ENCODE data around the gene MOB2. TPM values are rescaled to one million over a fixed set of nuclear protein-coding genes. Genes with fewer than 3 reads are reported as not detected.

MOB2 gene
- total RNA-seq, result 22.6 and 27.5 TPM in 2 replicates

- no peaks in the 10 kb centered on the region for H3K27me3 Mint-ChIP-seq (ENCODE audit: insufficient read depth)
- H3K27ac Mint-ChIP-seq, result no peak within 1 kb of the TSS
- H3K4me1 Mint-ChIP-seq (ENCODE audit: low read depth), result no peaks in the 10 kb centered on the region
- H3K4me3 Mint-ChIP-seq, result no peak within 1 kb of the TSS
- no peak for DNase-seq (ENCODE audit: low spot score)
- no peaks in the 10 kb centered on the region for H3K36me3 Mint-ChIP-seq (ENCODE audit: low read depth)
- H3K9me3 Mint-ChIP-seq, result no peaks in the 10 kb centered on the region
- intact Hi-C loops (cut with micrococcal nuclease), result no loop called here
Observed at GRCh38 chr11:1486054-1486825, at the start of gene MOB2. Gene MOB2 (minus strand): TSS chr11:1486779. CDS start chr11:1486556, 223 bp downstream.

- Mint-ChIP-seq H3K4me3 (no peak overlapping the region), H3K9me3 (no peaks in the 10 kb centered on the region), H3K27me3 (ENCODE audit: insufficient read depth) (no peaks in the 10 kb centered on the region), H3K4me1 (ENCODE audit: low read depth) (no peaks in the 10 kb centered on the region), H3K36me3 (ENCODE audit: low read depth) (peaks cover 9% of the 10 kb centered on the region), H3K27ac (no peak overlapping the region)
- intact Hi-C loops (cut with micrococcal nuclease), result no loop called here
- DNase-seq (ENCODE audit: low spot score), result no peak
Observed at GRCh38 chr11:1534682-1535081, 48.1 kb upstream of the MOB2 start.

- Mint-ChIP-seq H3K27ac (no peak overlapping the region), H3K4me3 (no peak overlapping the region), H3K27me3 (ENCODE audit: insufficient read depth) (no peaks in the 10 kb centered on the region), H3K9me3 (no peaks in the 10 kb centered on the region), H3K36me3 (ENCODE audit: low read depth) (peaks cover 9% of the 10 kb centered on the region), H3K4me1 (ENCODE audit: low read depth) (no peaks in the 10 kb centered on the region)
- intact Hi-C loops (cut with micrococcal nuclease), result no loop called here
- no peak for DNase-seq (ENCODE audit: low spot score)
Observed at GRCh38 chr11:1534171-1534570, 47.6 kb upstream of the MOB2 start.

- H3K4me1 Mint-ChIP-seq (ENCODE audit: low read depth), result no peaks in the 10 kb centered on the region
- no peak for DNase-seq (ENCODE audit: low spot score)
Observed at GRCh38 chr11:1533342-1533725, 46.8 kb upstream of the MOB2 start.

GRCh38 chr11:1532606-1533341 is 46.2 kb upstream of the MOB2 start:
- no peak overlapping the region for H3K27ac Mint-ChIP-seq
- no peak overlapping the region for H3K4me3 Mint-ChIP-seq

More at GRCh38 chr11:1533342-1533725, 46.8 kb upstream of the MOB2 start:
- Mint-ChIP-seq H3K27me3 (ENCODE audit: insufficient read depth) (no peaks in the 10 kb centered on the region), H3K36me3 (ENCODE audit: low read depth) (peaks cover 9% of the 10 kb centered on the region), H3K27ac (no peak overlapping the region), H3K9me3 (no peaks in the 10 kb centered on the region), H3K4me3 (no peak overlapping the region)
- intact Hi-C loops (cut with micrococcal nuclease), result no loop called here

GRCh38 chr11:1532014-1532586 is 45.5 kb upstream of the MOB2 start:
- Mint-ChIP-seq H3K4me1 (ENCODE audit: low read depth) (no peaks in the 10 kb centered on the region), H3K27ac (no peak overlapping the region), H3K4me3 (no peak overlapping the region), H3K27me3 (ENCODE audit: insufficient read depth) (no peaks in the 10 kb centered on the region), H3K9me3 (no peaks in the 10 kb centered on the region), H3K36me3 (ENCODE audit: low read depth) (peaks cover 9% of the 10 kb centered on the region)
- intact Hi-C loops (cut with micrococcal nuclease), result no loop called here
- DNase-seq (ENCODE audit: low spot score), result no peak

More at GRCh38 chr11:1532606-1533341, 46.2 kb upstream of the MOB2 start:
- no peaks in the 10 kb centered on the region for H3K4me1 Mint-ChIP-seq (ENCODE audit: low read depth)
- H3K9me3 Mint-ChIP-seq, result no peaks in the 10 kb centered on the region
- H3K36me3 Mint-ChIP-seq (ENCODE audit: low read depth), result peaks cover 9% of the 10 kb centered on the region
- intact Hi-C loops (cut with micrococcal nuclease), result no loop called here
- DNase-seq (ENCODE audit: low spot score), result no peak
- H3K27me3 Mint-ChIP-seq (ENCODE audit: insufficient read depth), result no peaks in the 10 kb centered on the region

- no peaks in the 10 kb centered on the region for H3K4me1 Mint-ChIP-seq (ENCODE audit: low read depth)
- no peak for DNase-seq (ENCODE audit: low spot score)
- peaks cover 9% of the 10 kb centered on the region for H3K36me3 Mint-ChIP-seq (ENCODE audit: low read depth)
- intact Hi-C loops (cut with micrococcal nuclease), result no loop called here
- no peak overlapping the region for H3K4me3 Mint-ChIP-seq
- H3K27ac Mint-ChIP-seq, result no peak overlapping the region
- no peaks in the 10 kb centered on the region for H3K9me3 Mint-ChIP-seq
- H3K27me3 Mint-ChIP-seq (ENCODE audit: insufficient read depth), result no peaks in the 10 kb centered on the region
Observed at GRCh38 chr11:1531449-1532013, 45.0 kb upstream of the MOB2 start.

GRCh38 chr11:1530686-1531448 is 44.3 kb upstream of the MOB2 start:
- H3K27ac Mint-ChIP-seq, result no peak overlapping the region
- H3K4me1 Mint-ChIP-seq (ENCODE audit: low read depth), result no peaks in the 10 kb centered on the region
- DNase-seq (ENCODE audit: low spot score), result no peak
- intact Hi-C loops (cut with micrococcal nuclease), result no loop called here
- H3K36me3 Mint-ChIP-seq (ENCODE audit: low read depth), result peaks cover 6% of the 10 kb centered on the region
- no peaks in the 10 kb centered on the region for H3K27me3 Mint-ChIP-seq (ENCODE audit: insufficient read depth)
- no peak overlapping the region for H3K4me3 Mint-ChIP-seq
- H3K9me3 Mint-ChIP-seq, result no peaks in the 10 kb centered on the region

GRCh38 chr11:1529774-1530173 is 43.2 kb upstream of the MOB2 start:
- Mint-ChIP-seq H3K36me3 (ENCODE audit: low read depth) (peaks cover 2% of the 10 kb centered on the region), H3K9me3 (no peaks in the 10 kb centered on the region), H3K4me3 (no peak overlapping the region), H3K4me1 (ENCODE audit: low read depth) (no peaks in the 10 kb centered on the region), H3K27me3 (ENCODE audit: insufficient read depth) (no peaks in the 10 kb centered on the region), H3K27ac (no peak overlapping the region)
- DNase-seq (ENCODE audit: low spot score), result no peak
- intact Hi-C loops (cut with micrococcal nuclease), result no loop called here

- intact Hi-C loops (cut with micrococcal nuclease), result no loop called here
- DNase-seq (ENCODE audit: low spot score), result no peak
- Mint-ChIP-seq H3K4me3 (no peak overlapping the region), H3K4me1 (ENCODE audit: low read depth) (no peaks in the 10 kb centered on the region), H3K27ac (no peak overlapping the region), H3K9me3 (no peaks in the 10 kb centered on the region), H3K27me3 (ENCODE audit: insufficient read depth) (no peaks in the 10 kb centered on the region), H3K36me3 (ENCODE audit: low read depth) (peaks cover 2% of the 10 kb centered on the region)
Observed at GRCh38 chr11:1529286-1529685, 42.7 kb upstream of the MOB2 start.

GRCh38 chr11:1528710-1529109 is 42.1 kb upstream of the MOB2 start:
- peaks cover 2% of the 10 kb centered on the region for H3K36me3 Mint-ChIP-seq (ENCODE audit: low read depth)
- no peak overlapping the region for H3K27ac Mint-ChIP-seq

GRCh38 chr11:1526785-1527184 is 40.2 kb upstream of the MOB2 start:
- Mint-ChIP-seq H3K27ac (no peak overlapping the region), H3K27me3 (ENCODE audit: insufficient read depth) (no peaks in the 10 kb centered on the region), H3K36me3 (ENCODE audit: low read depth) (no peaks in the 10 kb centered on the region), H3K9me3 (no peaks in the 10 kb centered on the region), H3K4me1 (ENCODE audit: low read depth) (no peaks in the 10 kb centered on the region), H3K4me3 (no peak overlapping the region)
- intact Hi-C loops (cut with micrococcal nuclease), result no loop called here
- no peak for DNase-seq (ENCODE audit: low spot score)

More at GRCh38 chr11:1528710-1529109, 42.1 kb upstream of the MOB2 start:
- H3K27me3 Mint-ChIP-seq (ENCODE audit: insufficient read depth), result no peaks in the 10 kb centered on the region
- no peak for DNase-seq (ENCODE audit: low spot score)
- intact Hi-C loops (cut with micrococcal nuclease), result no loop called here
- H3K4me3 Mint-ChIP-seq, result no peak overlapping the region
- no peaks in the 10 kb centered on the region for H3K4me1 Mint-ChIP-seq (ENCODE audit: low read depth)
- H3K9me3 Mint-ChIP-seq, result no peaks in the 10 kb centered on the region

Measured in activated T-helper 1 cell treated with anti-CD3 and anti-CD28 coated beads, Interleukin-12 subunit alpha, Interleukin-12 subunit beta, Interleukin-2, Interleukin-4 antibody, amounts not matched to agents 30 ng/mL and 10 ng/mL and 1 ng/mL, durations not matched to agents 14 hours and 24 hours and 36 hours (primary cell).